ENCODE data around the gene HSF2BP.

DNA sequence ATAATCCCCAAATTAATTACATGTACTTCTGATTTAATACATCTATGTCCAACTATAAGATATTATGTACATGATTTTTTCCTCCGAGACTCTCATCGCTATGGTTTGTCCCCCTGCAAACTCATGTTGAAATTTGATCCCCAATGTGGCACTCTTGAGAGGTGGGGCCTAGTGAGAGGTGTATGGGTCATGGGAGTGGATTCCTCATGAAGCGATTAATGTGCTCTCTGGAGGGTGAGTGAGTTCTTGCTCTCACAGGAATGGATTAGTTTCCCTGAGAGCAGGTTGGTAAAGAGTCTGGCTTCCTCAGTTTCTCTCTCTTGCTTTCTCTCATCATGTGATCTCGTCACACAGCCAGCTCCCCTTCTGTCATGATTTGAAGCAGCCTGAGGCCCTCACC, 16.1 kb downstream of the HSF2BP start:
- TF ChIP-seq POLR2A (IDR thresholded peaks at IDR 0.05) (no peak), CTCF (IDR thresholded peaks at IDR 0.05) (no peak), EP300 (IDR thresholded peaks at IDR 0.05) (no peak)
